LHCN-M2 (cell line): ENCODE results near the gene ARF6. TPM values are rescaled to one million over a fixed set of nuclear protein-coding genes. Genes with fewer than 3 reads are reported as not detected.
A peak's percentile ranks its signal among the peaks of the same experiment; 100 is the strongest.
"Not testable (repeated sequence)": the region's sequence is repeated elsewhere in the genome, so short reads cannot be mapped to it uniquely, and the experiment has no call there.

Source experiments
- DNase-seq: peaks from one replicate; pipeline ENCODE4 v3.0.0-alpha.2; 2012; ENCODE audit warnings: low read depth
- total RNA-seq: library from RNA; depleted of rRNA; stranded (reverse); fragments of >200 nt; gene quantifications from 2 replicates; pipeline ENCODE4 v1.2.3, GENCODE V29; 2014

ARF6 gene
- total RNA-seq, 1 experiment from 2014 or later: 73.2 TPM

GRCh38 chr14:49905989-49906388 lies 13.1 kb downstream of the ARF6 start:
- no peak for DNase-seq

- no peak for DNase-seq
These were observed 14.3 kb downstream of the ARF6 start for GRCh38 chr14:49907186-49907585.

GRCh38 chr14:49908433-49908782 lies 15.5 kb downstream of the ARF6 start:
- DNase-seq: peak; percentile 36

- DNase-seq: no peak
These were observed 16.1 kb downstream of the ARF6 start for GRCh38 chr14:49909016-49909415.

GRCh38 chr14:49915085-49915484 lies 22.2 kb downstream of the ARF6 start:
- no peak for DNase-seq

GRCh38 chr14:49918706-49919105 lies 25.8 kb downstream of the ARF6 start:
- no peak for DNase-seq

- DNase-seq: no peak
These were observed 27.2 kb downstream of the ARF6 start for GRCh38 chr14:49919825-49920659.

- DNase-seq: no peak
These were observed 28.1 kb downstream of the ARF6 start for GRCh38 chr14:49920935-49921334.

GRCh38 chr14:49921401-49921800 lies 28.5 kb downstream of the ARF6 start:
- no peak for DNase-seq

GRCh38 chr14:49923442-49923841 lies 30.6 kb downstream of the ARF6 start:
- no peak for DNase-seq

- DNase-seq: no peak
These were observed 31.0 kb downstream of the ARF6 start for GRCh38 chr14:49923881-49924280.

GRCh38 chr14:49924852-49925251 lies 32.0 kb downstream of the ARF6 start:
- no peak for DNase-seq

- no peak for DNase-seq
These were observed 33.9 kb downstream of the ARF6 start for GRCh38 chr14:49926803-49927202.

GRCh38 chr14:49928015-49928414 lies 35.1 kb downstream of the ARF6 start:
- DNase-seq: no peak

- no peak for DNase-seq
These were observed 37.8 kb downstream of the ARF6 start for GRCh38 chr14:49930720-49931119.

- DNase-seq: no peak
These were observed 38.6 kb downstream of the ARF6 start for GRCh38 chr14:49931523-49931922.

- DNase-seq: no peak
These were observed 40.2 kb downstream of the ARF6 start for GRCh38 chr14:49933128-49933527.

- DNase-seq: no peak
These were observed 40.8 kb downstream of the ARF6 start for GRCh38 chr14:49933704-49934103.

- no peak for DNase-seq
These were observed 41.8 kb downstream of the ARF6 start for GRCh38 chr14:49934646-49935045.

GRCh38 chr14:49935526-49935925 lies 42.6 kb downstream of the ARF6 start:
- DNase-seq: no peak

GRCh38 chr14:49936246-49936645 lies 43.4 kb downstream of the ARF6 start:
- DNase-seq: not testable (repeated sequence)

- not testable (repeated sequence) for DNase-seq
These were observed 44.0 kb downstream of the ARF6 start for GRCh38 chr14:49936882-49937281.

GRCh38 chr14:49939215-49939614 lies 46.3 kb downstream of the ARF6 start:
- not testable (repeated sequence) for DNase-seq
